KG1 (cell line): Measurements from ENCODE around the gene THOC6.
A peak's percentile ranks its signal among the peaks of the same experiment; 100 is the strongest.

Experiments
- DNase-seq: peaks from one replicate; lab custom pipeline; 2025; lab: John Stamatoyannopoulos, UW

Gene THOC6

GRCh38 chr16:3023669-3024478, at the start of gene THOC6, which contains the start of gene HCFC1R1:
Gene THOC6, plus strand, starts transcription at chr16:3024035. Its CDS starts 292 bp downstream, at chr16:3024327.
Gene HCFC1R1, minus strand, starts transcription at chr16:3023942. Its CDS starts 1 bp downstream, at chr16:3023941.
- DNase-seq, result peak; percentile 95

- DNase-seq, result no peak
These were observed 49.3 kb upstream of the THOC6 start for GRCh38 chr16:2974319-2975056.

GRCh38 chr16:2975161-2975795, 48.6 kb upstream of the THOC6 start:
- no peak for DNase-seq

- no peak for DNase-seq
These were observed 47.6 kb upstream of the THOC6 start for GRCh38 chr16:2976201-2976600.

- no peak for DNase-seq
These were observed 47.2 kb upstream of the THOC6 start for GRCh38 chr16:2976673-2977072.

- no peak for DNase-seq
These were observed 46.4 kb upstream of the THOC6 start for GRCh38 chr16:2977440-2977839.

GRCh38 chr16:2979669-2980226, 44.1 kb upstream of the THOC6 start:
- no peak for DNase-seq

- DNase-seq, result peak; percentile 86
These were observed 43.3 kb upstream of the THOC6 start, which contains the start of gene PKMYT1 for GRCh38 chr16:2980227-2981176. Gene PKMYT1, minus strand, starts transcription at chr16:2980446. Its CDS starts 789 bp downstream, at chr16:2979657.

- no peak for DNase-seq
These were observed 42.5 kb upstream of the THOC6 start for GRCh38 chr16:2981177-2981898.

GRCh38 chr16:2981899-2982250, 42.0 kb upstream of the THOC6 start:
- DNase-seq, result no peak

GRCh38 chr16:2982402-2982801, 41.4 kb upstream of the THOC6 start:
- no peak for DNase-seq

GRCh38 chr16:2983706-2984136, 40.1 kb upstream of the THOC6 start:
- DNase-seq, result peak; percentile 24

- DNase-seq, result no peak
These were observed 38.4 kb upstream of the THOC6 start for GRCh38 chr16:2985462-2985861.

- DNase-seq, result no peak
These were observed 37.9 kb upstream of the THOC6 start for GRCh38 chr16:2985893-2986355.

GRCh38 chr16:2986623-2987188, 37.1 kb upstream of the THOC6 start:
- DNase-seq, result no peak

GRCh38 chr16:2987286-2987685, 36.5 kb upstream of the THOC6 start:
- DNase-seq, result no peak

GRCh38 chr16:2987833-2988232, 36.0 kb upstream of the THOC6 start:
- no peak for DNase-seq

- no peak for DNase-seq
These were observed 35.2 kb upstream of the THOC6 start for GRCh38 chr16:2988590-2989099.

- DNase-seq, result no peak
These were observed 32.9 kb upstream of the THOC6 start for GRCh38 chr16:2990891-2991290.
